ENCODE data around the gene PDGFC. TPM values are rescaled to one million over a fixed set of nuclear protein-coding genes. Genes with fewer than 3 reads are reported as not detected.

Gene PDGFC
- total and polyA plus RNA-seq, 2 of the 13 experiments (the other 11 are each of a cell fraction or from before 2014, with no cell fraction given) = 4.6 to 9.1 TPM

DNA sequence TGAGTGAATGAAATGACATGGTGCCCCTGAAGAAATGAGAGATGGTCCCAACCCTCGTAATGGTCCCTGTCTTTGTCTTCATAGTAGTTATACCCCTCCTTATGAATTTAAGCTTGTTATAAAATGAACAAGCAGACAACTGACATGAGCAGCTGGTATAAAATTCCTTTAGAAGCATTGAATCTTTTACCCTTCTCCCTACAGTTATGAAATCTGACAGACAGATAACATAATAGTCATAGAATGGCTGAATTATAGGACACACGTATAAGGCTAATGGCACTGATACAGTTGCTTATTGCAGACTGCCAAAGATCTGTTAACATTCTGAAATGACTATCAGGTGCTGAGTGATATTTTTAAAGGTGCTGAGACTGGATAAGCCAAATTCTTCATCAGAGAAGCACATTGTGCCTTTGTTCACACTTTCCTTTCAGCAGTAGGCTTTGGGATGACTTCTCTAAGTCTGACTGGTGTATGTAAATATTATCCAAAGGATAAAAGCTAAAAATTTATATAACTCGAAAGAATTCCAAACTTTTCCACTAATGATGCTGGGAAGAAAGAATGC is 47.4 kb upstream of the PDGFC start (continued):
- TF ChIP-seq, protein P1, sequence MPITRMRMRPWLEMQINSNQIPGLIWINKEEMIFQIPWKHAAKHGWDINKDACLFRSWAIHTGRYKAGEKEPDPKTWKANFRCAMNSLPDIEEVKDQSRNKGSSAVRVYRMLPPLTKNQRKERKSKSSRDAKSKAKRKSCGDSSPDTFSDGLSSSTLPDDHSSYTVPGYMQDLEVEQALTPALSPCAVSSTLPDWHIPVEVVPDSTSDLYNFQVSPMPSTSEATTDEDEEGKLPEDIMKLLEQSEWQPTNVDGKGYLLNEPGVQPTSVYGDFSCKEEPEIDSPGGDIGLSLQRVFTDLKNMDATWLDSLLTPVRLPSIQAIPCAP (CRISPR knock-in tag; IDR thresholded peaks at IDR 0.05; ENCODE audit: low read depth) = no peak

DNA sequence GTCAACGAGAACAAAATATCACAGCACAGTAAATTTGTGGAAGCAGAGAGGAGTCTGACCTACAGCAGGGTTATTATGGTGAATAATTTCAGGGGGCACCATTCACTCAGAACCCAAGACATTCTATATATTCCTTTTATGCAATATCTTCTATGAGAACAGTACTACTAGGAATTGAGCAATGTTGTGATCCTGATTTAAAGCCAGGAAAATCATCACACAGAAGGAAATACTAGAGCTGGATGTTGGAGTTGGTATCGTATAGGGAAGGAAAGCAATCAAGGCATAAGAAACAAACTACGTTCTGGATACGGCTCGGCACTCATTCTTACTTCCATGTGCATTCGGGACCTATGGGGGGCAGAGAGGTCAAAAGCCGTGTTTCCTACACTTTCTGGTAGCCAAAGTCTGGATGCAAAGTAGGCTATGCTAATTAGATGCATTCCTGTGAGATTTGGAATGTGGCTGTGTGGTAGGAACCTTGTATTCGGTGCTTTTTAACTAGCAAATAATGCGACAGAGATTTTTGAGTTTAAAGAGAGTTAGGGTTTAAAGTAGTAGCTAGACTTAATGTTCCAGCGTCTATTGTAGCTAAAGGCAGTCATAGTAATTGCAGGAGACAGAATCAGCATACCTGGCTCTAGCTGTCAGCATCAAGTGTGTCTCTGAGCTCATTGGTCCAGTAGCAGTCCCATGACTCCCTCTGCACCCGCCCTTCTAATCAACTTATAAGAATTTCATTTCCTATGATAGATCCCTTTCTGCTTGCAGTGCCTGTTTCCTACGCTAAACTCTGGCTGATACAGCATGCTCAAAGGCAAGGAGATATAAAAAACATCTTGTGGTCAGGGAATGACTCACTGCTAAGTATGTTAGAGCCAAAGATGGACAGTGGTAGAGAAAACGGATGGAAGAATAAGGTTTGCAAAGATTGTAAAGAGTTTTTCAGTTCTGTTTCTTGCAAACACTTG is 43.3 kb upstream of the PDGFC start:
- H3K4me3 ChIP-seq (replicated peaks in 1 of 3; ENCODE audit: insufficient read depth in 1 of 3, low read depth in 2 of 3, low read length in 3 of 3) = no peak overlapping the region
- intact Hi-C loops (cut with micrococcal nuclease; ENCODE audit: unreplicated experiment) (no loop called here), in situ Hi-C loops (cut with HindIII; ENCODE audit: extremely low pct_ligation_motif_present, low pct_unique_long_range_greater_than_20kb) (no loop called here)
- no peak for ATAC-seq
- no peak overlapping the region for H3K27ac ChIP-seq (ENCODE audit: extremely low read length, insufficient read depth, low read length)
- H2AFZ ChIP-seq (ENCODE audit: low read length) = no peak overlapping the region
- no peaks in the 10 kb centered on the region for H3K79me2 ChIP-seq (ENCODE audit: insufficient read depth, low read length)
- no peak overlapping the region for H3K4me2 ChIP-seq (ENCODE audit: low read depth, low read length)
- no peaks in the 10 kb centered on the region for H4K20me1 ChIP-seq (ENCODE audit: insufficient read depth, low read length)
- CTCF ChIA-PET (ENCODE audit: low intra/inter-chr PET ratio, low total read pairs) = no interaction called here
- no peak for FAIRE-seq
- BruUV-seq (replicated peaks) = no TSS peak
- H3K27me3 ChIP-seq (ENCODE audit: control insufficient read depth in 1 of 2, insufficient read depth in 2 of 2, low read length in 2 of 2) = no peaks in the 10 kb centered on the region
- no peak for TF ChIP-seq ZNF33A (CRISPR knock-in tag; IDR thresholded peaks at IDR 0.05; ENCODE audit: borderline replicate concordance)
- TF ChIP-seq CREM (IDR thresholded peaks at IDR 0.05) = no peak
- TF ChIP-seq CREM (CRISPR knock-in tag; IDR thresholded peaks at IDR 0.05) = no peak
- no peak for DNase-seq (ENCODE audit: low spot score)
- H3K9ac ChIP-seq (ENCODE audit: insufficient read depth, low read depth, low read length) = no peak overlapping the region
- no peaks in the 10 kb centered on the region for H3K9me3 ChIP-seq (ENCODE audit: low read length)
- POLR2A ChIA-PET = no interaction called here
- H3K4me1 ChIP-seq (ENCODE audit: insufficient read depth, low read length) = no peaks in the 10 kb centered on the region
- WGBS (ENCODE audit: low lambda C conversion rate) = 41% methylated on average over 13 of the region's 13 CpGs
- H3K36me3 ChIP-seq (replicated peaks in 1 of 2; ENCODE audit: control insufficient read depth in 1 of 2, insufficient read depth in 2 of 2, low read length in 2 of 2) = no peaks in the 10 kb centered on the region

Data from HepG2 (cell line).